K562 (cell line): ENCODE results near the gene HES4. TPM values are rescaled to one million over a fixed set of nuclear protein-coding genes. Genes with fewer than 3 reads are reported as not detected.

Experiments used
- ATAC-seq: fragments of 200-7000 bp; cut with Tn5 transposase; 3 replicates; pipeline ENCODE4 v1.9.1; 2020; ENCODE audit warnings: moderate library complexity
- BruUV-seq: library from RNA; stranded (reverse); fragments of 400-500 nt; replicated peaks from 2 replicates; lab custom pipeline; 2021; lab: Mats Ljungman, UMichigan
- CTCF ChIA-PET: fragments of 300-600 bp; formaldehyde crosslinking; extraction: SDS; loops from one replicate; lab custom pipeline; 2021; ENCODE audit warnings: low intra/inter-chr PET ratio; lab: Yijun Ruan, JAX
- POLR2A ChIA-PET: fragments of 300-600, 350-650 bp; sonication (Branson Sonifier 250); formaldehyde crosslinking; extraction: SDS; loops from one replicate; lab custom pipeline; 2021; ENCODE audit warnings: antibody characterized with exemption, inconsistent platforms; lab: Yijun Ruan, JAX
- DNase-seq, 4 experiments: peaks; one replicate each; pipeline versions ENCODE4 v3.0.0 to v3.0.0-alpha.2; 2011 to 2018; ENCODE audit warnings: low spot score in 3 of 4, mixed read lengths in 3 of 4; ENCODE audit errors: extremely low read depth in 1 of 4
- FAIRE-seq: peaks from 2 replicates; lab custom pipeline; 2011; peaks lifted over from hg19 to GRCh38; lab: Jason Lieb, UNC
- H2AFZ ChIP-seq: 2 replicates; pipeline ENCODE4 v1.6.0; 2011; ENCODE audit warnings: low read depth, low read length, control low read depth, inconsistent platforms
- H3K27ac ChIP-seq: fragments of 200-600 bp; 3 replicates; pipeline ENCODE4 v1.8.0; 2011; ENCODE audit warnings: low read depth, mild to moderate bottlenecking, control low read depth, inconsistent platforms, low read length, moderate library complexity, mixed read lengths; ENCODE audit errors: extremely low read depth
- H3K27me3 ChIP-seq, 2 experiments: fragments of 300-600 bp in 1 of 2; 2 replicates in 1 of 2; 3 replicates in 1 of 2; pipeline versions ENCODE4 v1.6.0 to v1.8.0; 2011; ENCODE audit warnings: inconsistent platforms in 2 of 2, low read length in 2 of 2, mild to moderate bottlenecking in 1 of 2, mixed read lengths in 1 of 2, moderate library complexity in 1 of 2; ENCODE audit not compliant: control insufficient read depth in 2 of 2, insufficient read depth in 2 of 2
- H3K36me3 ChIP-seq: fragments of 300-600 bp; 3 replicates; pipeline ENCODE4 v1.8.0; 2011; ENCODE audit warnings: mild to moderate bottlenecking, low read length, inconsistent platforms; ENCODE audit not compliant: control insufficient read depth, insufficient read depth
- H3K4me1 ChIP-seq, 2 experiments: fragments of 200-600 bp in 1 of 2; replicated peaks in 1 of 2; 2 replicates in 1 of 2; 3 replicates in 1 of 2; pipeline versions ENCODE4 v1.5.1 to v1.8.0; 2011; ENCODE audit warnings: inconsistent platforms in 2 of 2, low read length in 2 of 2, mild to moderate bottlenecking in 1 of 2, mixed read lengths in 1 of 2, moderate library complexity in 1 of 2; ENCODE audit not compliant: control insufficient read depth in 2 of 2, insufficient read depth in 2 of 2
- H3K4me2 ChIP-seq: 2 replicates; pipeline ENCODE4 v1.6.1; 2011; ENCODE audit warnings: low read length, control low read depth, inconsistent platforms, mixed read lengths; ENCODE audit not compliant: insufficient read depth
- H3K4me3 ChIP-seq: fragments of 200-600 bp; sonication (generic), shearing (Covaris generic); 2 replicates; pipeline ENCODE4 v1.5.1; 2016; ENCODE audit warnings: control low read depth, inconsistent platforms
- H3K79me2 ChIP-seq: fragments of 200-600 bp; 3 replicates; pipeline ENCODE4 v1.8.0; 2011; ENCODE audit warnings: low read length, inconsistent platforms; ENCODE audit not compliant: control insufficient read depth, insufficient read depth
- H3K9ac ChIP-seq, 2 experiments: 2 replicates each; pipeline versions ENCODE4 v1.6.0 to v1.6.1; 2011; ENCODE audit warnings: low read depth in 2 of 2, low read length in 2 of 2, control low read depth in 1 of 2, inconsistent platforms in 1 of 2, mild to moderate bottlenecking in 1 of 2, mixed read lengths in 1 of 2; ENCODE audit not compliant: insufficient read depth in 1 of 2
- H3K9me1 ChIP-seq: one replicate; pipeline ENCODE4 v1.6.0; 2011; ENCODE audit warnings: inconsistent platforms, mild to moderate bottlenecking, low read length, moderate library complexity; ENCODE audit not compliant: control insufficient read depth, insufficient read depth
- H3K9me3 ChIP-seq: replicated peaks from 2 replicates; pipeline ENCODE4 v1.5.1; 2011; ENCODE audit warnings: low read depth, low read length, inconsistent platforms; ENCODE audit not compliant: control insufficient read depth, insufficient read depth
- H4K20me1 ChIP-seq: replicated peaks from 2 replicates; pipeline ENCODE4 v1.6.1; 2011; ENCODE audit warnings: low read length, inconsistent platforms, mixed read lengths; ENCODE audit not compliant: control insufficient read depth, insufficient read depth
- BDP1 ChIP-seq: IDR thresholded peaks from 3 replicates; pipeline ENCODE4 v1.6.1; 2011; ENCODE audit not compliant: insufficient read length, insufficient read depth
- HNRNPL ChIP-seq: fragments of 200-400 bp; formaldehyde crosslinking; IDR thresholded peaks from 2 replicates; pipeline ENCODE4 v1.6.1; 2017; ENCODE audit warnings: low read depth, mild to moderate bottlenecking, low read length
- MAFK ChIP-seq: IDR thresholded peaks from 2 replicates; pipeline ENCODE4 v1.6.1; 2011; ENCODE audit warnings: low read length, improper control_type of control experiment
- MTA3 ChIP-seq: fragments of 450-650 bp; formaldehyde crosslinking; IDR thresholded peaks from 2 replicates; pipeline ENCODE4 v1.6.1; 2017; ENCODE audit warnings: mild to moderate bottlenecking, borderline replicate concordance
- POLR2G ChIP-seq: fragments of 200-400 bp; formaldehyde crosslinking; IDR thresholded peaks from 2 replicates; pipeline ENCODE4 v1.6.1; 2017; ENCODE audit warnings: low read depth, mild to moderate bottlenecking, antibody characterized with exemption, low read length, moderate library complexity
- PRPF4 ChIP-seq: fragments of 200-400 bp; formaldehyde crosslinking; IDR thresholded peaks from one replicate; pipeline ENCODE4 v1.6.1; 2017; ENCODE audit warnings: low read length, low read depth, mild to moderate bottlenecking; ENCODE audit not compliant: insufficient read depth, poor library complexity, severe bottlenecking
- RBM14 ChIP-seq: fragments of 200-400 bp; formaldehyde crosslinking; IDR thresholded peaks from 2 replicates; pipeline ENCODE4 v1.6.1; 2018; ENCODE audit warnings: low read depth, mild to moderate bottlenecking, low read length, moderate library complexity, borderline replicate concordance; ENCODE audit not compliant: insufficient read depth
- SIX5 ChIP-seq, 2 experiments: IDR thresholded peaks; 2 replicates each; pipeline ENCODE4 v1.6.1; 2011; ENCODE audit warnings: low read length in 2 of 2, borderline replicate concordance in 1 of 2, low read depth in 1 of 2, mild to moderate bottlenecking in 1 of 2, moderate library complexity in 1 of 2; ENCODE audit not compliant: insufficient read depth in 1 of 2
- THRAP3 ChIP-seq: fragments of 450-650 bp; IDR thresholded peaks from 2 replicates; pipeline ENCODE4 v1.6.1; 2016; ENCODE audit warnings: mild to moderate bottlenecking, inconsistent platforms, borderline replicate concordance
- ZNF282 ChIP-seq: sonication (generic); formaldehyde crosslinking; IDR thresholded peaks from 2 replicates; pipeline ENCODE4 v1.8.1; 2023; ENCODE audit warnings: missing genetic modification reagents
- WGBS: fragments of 100-300 bp; shearing (Covaris generic); methylation state at CpG from one replicate; pipeline ENCODE4 v1.1.6; 2016; ENCODE audit warnings: low coverage, mixed read lengths; ENCODE audit not compliant: insufficient coverage; ENCODE audit errors: missing lambda C conversion rate; 5-methylcytosine and 5-hydroxymethylcytosine counted together
- in situ Hi-C: fragments of 300-500 bp; cut with MboI; formaldehyde crosslinking; loops from 4 replicates; pipeline ENCODE4 v1.15.0; 2018; ENCODE audit warnings: inconsistent platforms, mixed read lengths
- intact Hi-C: fragments of 100-400 bp; cut with micrococcal nuclease; formaldehyde crosslinking; loops from 2 replicates; pipeline ENCODE4 v1.14.2; 2022
- polyA plus RNA-seq, 8 experiments: library from polyadenylated mRNA; depleted of rRNA in 4 of 8; stranded (reverse) in 5 of 8; unstranded in 3 of 8; fragments of >200 nt; fragmentation: Nextera tagmentation in 2 of 8; fragmentation: Illumina TruSeq in 1 of 8; extraction: Ambion mirVana in 2 of 8; extraction: Trizol in 1 of 8; gene quantifications; 2 replicates each; pipeline versions ENCODE4 v1.2.1 to v1.2.3, GENCODE V29; 2011 to 2014; ENCODE audit warnings: inconsistent platforms in 1 of 8, missing spikeins in 1 of 8
- total RNA-seq, 7 experiments: library from RNA; depleted of rRNA in 6 of 7; stranded (reverse); fragments of >200 nt in 6 of 7; fragmentation: Illumina TruSeq in 2 of 7; extraction: Trizol in 2 of 7; gene quantifications; 2 replicates each; pipeline versions ENCODE4 v1.2.1 to v1.2.3, GENCODE V29; 2011 to 2021; ENCODE audit warnings: low replicate concordance in 1 of 7
- TF ChIP-seq, protein P1 (sequence below): fragments of 450-650 bp; IDR thresholded peaks from 2 replicates; pipeline ENCODE4 v1.7.1; 2018; ENCODE audit warnings: mild to moderate bottlenecking, low read depth; ENCODE audit not compliant: partially characterized antibody
- TF ChIP-seq, protein P2 (sequence below): fragments of 450-650 bp; IDR thresholded peaks from 2 replicates; pipeline ENCODE4 v1.6.1; 2017; ENCODE audit warnings: mild to moderate bottlenecking, moderate library complexity

Gene HES4
- total and polyA plus RNA-seq, 9 of the 15 experiments (the other 6 are each of a cell fraction or from before 2014, with no cell fraction given): 0.21 to 43.7 (median 5.3) TPM; not detected in 2

DNA sequence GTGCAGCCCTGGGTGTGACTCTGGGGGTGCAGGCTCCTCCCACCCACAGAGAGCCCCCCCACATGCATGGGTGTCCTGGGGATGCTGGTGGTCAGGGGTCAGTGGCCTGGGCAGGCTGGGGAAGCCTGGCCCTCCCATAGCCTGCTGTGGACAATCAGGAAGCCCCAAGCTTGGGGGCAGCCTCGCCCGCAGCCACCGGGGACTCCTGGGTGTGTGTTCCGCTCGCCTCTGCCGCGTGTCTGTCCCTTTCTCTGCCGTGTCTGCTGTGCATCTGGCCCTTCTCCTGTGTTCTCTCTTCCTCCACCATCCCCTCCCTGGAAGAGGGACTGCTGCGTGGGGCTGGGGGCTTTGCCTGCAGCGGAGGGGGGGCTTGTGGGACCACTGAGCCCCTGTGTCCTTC is 42.9 kb upstream of the HES4 start (continued):
- TF ChIP-seq, protein P1, sequence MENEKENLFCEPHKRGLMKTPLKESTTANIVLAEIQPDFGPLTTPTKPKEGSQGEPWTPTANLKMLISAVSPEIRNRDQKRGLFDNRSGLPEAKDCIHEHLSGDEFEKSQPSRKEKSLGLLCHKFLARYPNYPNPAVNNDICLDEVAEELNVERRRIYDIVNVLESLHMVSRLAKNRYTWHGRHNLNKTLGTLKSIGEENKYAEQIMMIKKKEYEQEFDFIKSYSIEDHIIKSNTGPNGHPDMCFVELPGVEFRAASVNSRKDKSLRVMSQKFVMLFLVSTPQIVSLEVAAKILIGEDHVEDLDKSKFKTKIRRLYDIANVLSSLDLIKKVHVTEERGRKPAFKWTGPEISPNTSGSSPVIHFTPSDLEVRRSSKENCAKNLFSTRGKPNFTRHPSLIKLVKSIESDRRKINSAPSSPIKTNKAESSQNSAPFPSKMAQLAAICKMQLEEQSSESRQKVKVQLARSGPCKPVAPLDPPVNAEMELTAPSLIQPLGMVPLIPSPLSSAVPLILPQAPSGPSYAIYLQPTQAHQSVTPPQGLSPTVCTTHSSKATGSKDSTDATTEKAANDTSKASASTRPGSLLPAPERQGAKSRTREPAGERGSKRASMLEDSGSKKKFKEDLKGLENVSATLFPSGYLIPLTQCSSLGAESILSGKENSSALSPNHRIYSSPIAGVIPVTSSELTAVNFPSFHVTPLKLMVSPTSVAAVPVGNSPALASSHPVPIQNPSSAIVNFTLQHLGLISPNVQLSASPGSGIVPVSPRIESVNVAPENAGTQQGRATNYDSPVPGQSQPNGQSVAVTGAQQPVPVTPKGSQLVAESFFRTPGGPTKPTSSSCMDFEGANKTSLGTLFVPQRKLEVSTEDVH: no peak
- TF ChIP-seq SIX5 (IDR thresholded peaks at IDR 0.05; ENCODE audit: borderline replicate concordance in 1 of 2, insufficient read depth in 1 of 2, low read depth in 1 of 2, low read length in 2 of 2) (no peak), BDP1 (no peak)

DNA sequence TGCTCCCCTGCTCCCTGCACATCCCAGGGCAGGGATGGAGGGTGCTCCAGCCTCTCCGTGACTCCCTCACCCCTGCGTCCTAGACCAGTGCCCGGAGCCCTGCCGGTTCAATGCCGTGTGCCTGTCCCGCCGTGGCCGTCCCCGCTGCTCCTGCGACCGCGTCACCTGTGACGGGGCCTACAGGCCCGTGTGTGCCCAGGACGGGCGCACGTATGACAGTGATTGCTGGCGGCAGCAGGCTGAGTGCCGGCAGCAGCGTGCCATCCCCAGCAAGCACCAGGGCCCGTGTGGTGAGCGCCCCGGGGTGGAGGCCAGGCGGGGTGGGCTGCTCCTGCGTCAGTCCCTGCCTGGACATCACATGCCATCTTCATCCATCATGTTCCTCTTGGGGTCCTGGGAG is 42.0 kb upstream of the HES4 start:
- 95% methylated on average over 15 of the region's 25 CpGs for whole genome bisulfite sequencing
- Histone ChIP-seq H3K4me1 (peaks cover 8 to 80% of the 10 kb centered on the region in 2 experiments; a peak in 4 of 5 replicates), H3K4me2 (no peak overlapping the region), H4K20me1 (peaks cover 18% of the 10 kb centered on the region), H3K9ac (no peak overlapping the region), H3K4me3 (no peak overlapping the region), H2AFZ (no peak overlapping the region), H3K9me3 (no peaks in the 10 kb centered on the region), H3K9me1 (no peaks in the 10 kb centered on the region), H3K79me2 (no peaks in the 10 kb centered on the region; the same call in 2 of the 3 replicates), H3K27ac (no peak overlapping the region), H3K27me3 (no peaks in the 10 kb centered on the region), H3K36me3 (peaks cover 55% of the 10 kb centered on the region; the same call in 2 of the 3 replicates)
- no peak for ATAC-seq
- DNase-seq: no peak
- no peak for FAIRE-seq
- TF ChIP-seq THRAP3 (no peak), POLR2G (peak; percentile 25; the same call in 1 of the 2 replicates), ZNF282 (CRISPR knock-in tag) (0 out of 2 replicates have a peak, but pooled peaks have one; percentile 24), MTA3 (no peak), HNRNPL (0 out of 2 replicates have a peak, but pooled peaks have one; percentile 1), MAFK (no peak), RBM14 (0 out of 2 replicates have a peak, but pooled peaks have one; percentile 16), PRPF4 (no peak)
- TF ChIP-seq, protein P1: no peak
- TF ChIP-seq, protein P2, sequence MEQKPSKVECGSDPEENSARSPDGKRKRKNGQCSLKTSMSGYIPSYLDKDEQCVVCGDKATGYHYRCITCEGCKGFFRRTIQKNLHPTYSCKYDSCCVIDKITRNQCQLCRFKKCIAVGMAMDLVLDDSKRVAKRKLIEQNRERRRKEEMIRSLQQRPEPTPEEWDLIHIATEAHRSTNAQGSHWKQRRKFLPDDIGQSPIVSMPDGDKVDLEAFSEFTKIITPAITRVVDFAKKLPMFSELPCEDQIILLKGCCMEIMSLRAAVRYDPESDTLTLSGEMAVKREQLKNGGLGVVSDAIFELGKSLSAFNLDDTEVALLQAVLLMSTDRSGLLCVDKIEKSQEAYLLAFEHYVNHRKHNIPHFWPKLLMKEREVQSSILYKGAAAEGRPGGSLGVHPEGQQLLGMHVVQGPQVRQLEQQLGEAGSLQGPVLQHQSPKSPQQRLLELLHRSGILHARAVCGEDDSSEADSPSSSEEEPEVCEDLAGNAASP: no peak
- intact Hi-C loops (no loop called here), in situ Hi-C loops (no loop called here)
- ChIA-PET POLR2A (interaction anchor here (0.6 kb wide), 1 partner anchor 12 kb away, joined by 3 read pairs; no protein-coding TSS in a partner anchor), CTCF (no interaction called here)
- BruUV-seq: no TSS peak
